ENCODE data around the gene STRIT1.
"Not testable (repeated sequence)": the region's sequence is repeated elsewhere in the genome, so short reads cannot be mapped to it uniquely, and the experiment has no call there.

The STRIT1 gene

GRCh38 chr3:155313300-155313699 is 19.8 kb upstream of the STRIT1 start:
- no peak for DNase-seq (ENCODE audit: low read depth, low spot score)

DNA sequence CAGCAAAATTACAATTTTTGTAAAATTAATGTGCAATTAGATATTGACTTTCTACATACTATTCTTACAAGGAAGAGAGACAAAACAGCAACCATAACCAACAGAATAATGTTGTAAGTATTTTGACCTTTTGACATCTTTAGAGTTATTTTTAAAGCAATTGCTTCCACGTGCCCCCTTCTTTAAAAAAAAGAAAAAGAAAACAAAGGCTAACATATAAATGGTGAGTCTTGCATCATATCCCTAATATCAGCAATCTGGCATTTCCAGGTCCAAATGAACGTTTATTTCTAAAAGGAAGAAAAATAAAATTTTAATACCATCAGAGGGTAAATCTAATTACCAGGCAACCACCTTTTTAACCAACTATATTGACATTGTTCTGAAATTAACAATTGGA is 19.3 kb upstream of the STRIT1 start:
- DNase-seq (ENCODE audit: low read depth, low spot score), result no peak

- DNase-seq (ENCODE audit: low read depth, low spot score), result no peak
These were observed 16.1 kb upstream of the STRIT1 start for GRCh38 chr3:155309581-155309980.

GRCh38 chr3:155308831-155309230 is 15.3 kb upstream of the STRIT1 start:
- DNase-seq (ENCODE audit: low read depth, low spot score), result no peak

- no peak for DNase-seq (ENCODE audit: low read depth, low spot score)
These were observed 13.7 kb upstream of the STRIT1 start for GRCh38 chr3:155307183-155307582.

DNA sequence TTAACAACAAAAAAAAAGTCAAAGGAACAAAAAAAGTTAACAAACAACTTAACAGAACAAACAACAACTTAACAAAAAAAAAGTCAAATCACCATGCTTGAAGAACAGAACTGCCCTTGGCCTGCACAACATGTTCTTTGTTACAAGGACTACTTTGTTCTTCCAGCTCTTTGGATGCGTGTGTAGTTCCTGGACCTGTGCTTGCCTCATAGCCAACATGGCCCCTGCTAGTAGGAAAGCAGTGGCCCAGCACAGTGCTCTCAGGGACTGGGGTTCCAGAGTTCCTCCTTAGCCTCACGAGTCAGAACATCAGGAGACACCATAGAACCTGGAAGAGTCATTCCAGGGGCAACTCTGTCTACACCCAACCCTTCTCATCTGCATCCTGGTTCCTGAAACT is 10.9 kb upstream of the STRIT1 start:
- DNase-seq (ENCODE audit: low read depth, low spot score), result no peak

- DNase-seq (ENCODE audit: low read depth, low spot score), result no peak
These were observed 10.1 kb upstream of the STRIT1 start for GRCh38 chr3:155303540-155304097.

- no peak for DNase-seq (ENCODE audit: low read depth, low spot score)
These were observed 9.4 kb upstream of the STRIT1 start for GRCh38 chr3:155302891-155303290.

GRCh38 chr3:155302481-155302880 is 9.0 kb upstream of the STRIT1 start:
- peak; percentile 22 for DNase-seq (ENCODE audit: low read depth, low spot score)

GRCh38 chr3:155297100-155297499 is 3.6 kb upstream of the STRIT1 start:
- DNase-seq (ENCODE audit: low read depth, low spot score), result no peak

GRCh38 chr3:155296413-155296812 is 2.9 kb upstream of the STRIT1 start:
- DNase-seq (ENCODE audit: low read depth, low spot score), result no peak

DNA sequence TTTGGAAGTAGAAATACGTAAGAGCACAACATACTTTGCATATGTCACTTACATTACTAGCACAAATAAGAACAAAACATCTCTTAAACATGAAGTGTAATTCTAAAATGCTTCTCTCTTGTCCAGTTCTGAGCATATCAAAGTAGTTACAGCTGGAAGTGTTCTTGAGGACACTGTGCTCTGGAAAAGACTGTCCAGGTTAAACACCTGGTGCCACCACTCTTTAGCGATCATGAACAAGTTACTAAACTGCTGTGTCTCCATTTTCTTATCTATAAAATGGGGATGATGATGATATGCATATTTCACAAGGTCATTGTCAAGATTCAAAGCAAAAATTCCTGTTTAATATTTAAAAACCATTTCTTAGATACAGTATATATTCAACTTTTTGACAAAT is 790 bp downstream of the STRIT1 start:
- no peak for DNase-seq (ENCODE audit: low read depth, low spot score)

DNA sequence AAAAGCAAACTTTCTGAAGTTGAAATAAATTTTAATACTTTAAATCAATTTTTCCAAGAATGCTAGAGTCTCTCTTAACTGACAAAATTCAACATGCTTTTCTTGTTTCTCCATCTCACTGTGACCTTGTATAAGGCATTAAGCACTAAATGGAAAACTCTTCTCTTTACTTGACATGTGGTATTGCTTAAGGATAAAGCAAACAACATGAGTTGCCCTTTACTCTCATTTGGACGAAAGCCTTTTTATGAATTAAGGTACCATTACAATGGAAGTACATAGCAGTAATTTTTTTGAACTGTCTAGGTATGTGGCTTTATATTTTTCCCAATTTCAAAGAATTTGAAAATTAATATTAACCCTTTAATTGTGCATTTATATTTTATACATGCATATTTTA is 1.4 kb downstream of the STRIT1 start:
- DNase-seq (ENCODE audit: low read depth, low spot score), result no peak

DNA sequence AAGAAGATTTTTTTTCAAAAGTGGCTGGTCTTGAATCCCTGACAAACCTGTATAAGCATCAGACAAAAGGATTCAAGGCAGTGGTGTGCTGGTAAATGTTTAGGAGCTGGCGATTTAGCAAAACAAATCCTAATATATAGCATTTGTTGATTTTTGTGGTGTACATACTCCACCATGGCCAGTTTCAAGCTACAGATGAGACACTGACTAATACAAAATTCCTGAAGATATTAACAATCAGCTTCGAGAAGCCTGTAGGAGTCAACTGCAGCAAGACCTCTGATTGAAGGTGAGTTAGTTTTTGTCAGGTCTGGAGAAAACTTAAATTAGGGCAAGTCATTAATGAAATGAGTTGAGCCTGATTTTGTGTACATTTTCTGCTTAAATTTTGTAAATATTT is 6.7 kb downstream of the STRIT1 start:
- DNase-seq (ENCODE audit: low read depth, low spot score), result no peak

DNA sequence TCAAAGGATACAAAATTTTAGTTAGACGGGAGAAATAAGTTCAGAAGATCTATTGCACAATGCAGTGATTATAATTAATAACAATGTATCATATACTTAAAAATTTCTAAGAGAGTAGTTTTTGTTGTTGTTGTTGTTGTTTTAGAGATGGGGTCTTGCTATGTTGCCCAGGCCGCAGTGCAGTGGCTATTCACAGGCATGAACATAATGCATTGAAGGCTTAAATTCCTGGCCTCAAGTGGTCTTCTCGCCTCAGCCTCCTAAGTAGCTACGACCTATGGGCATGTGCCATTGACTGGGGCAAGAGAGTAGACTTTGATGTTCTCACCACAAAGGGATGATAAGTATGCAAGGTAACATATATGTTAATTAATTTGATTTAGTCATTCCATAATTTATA is 7.5 kb downstream of the STRIT1 start:
- no peak for DNase-seq (ENCODE audit: low read depth, low spot score)

GRCh38 chr3:155283092-155284056 is 10.1 kb downstream of the STRIT1 start:
- no peak for DNase-seq (ENCODE audit: low read depth, low spot score)

GRCh38 chr3:155282385-155283091 is 10.9 kb downstream of the STRIT1 start:
- DNase-seq (ENCODE audit: low read depth, low spot score), result peak; percentile 40

DNA sequence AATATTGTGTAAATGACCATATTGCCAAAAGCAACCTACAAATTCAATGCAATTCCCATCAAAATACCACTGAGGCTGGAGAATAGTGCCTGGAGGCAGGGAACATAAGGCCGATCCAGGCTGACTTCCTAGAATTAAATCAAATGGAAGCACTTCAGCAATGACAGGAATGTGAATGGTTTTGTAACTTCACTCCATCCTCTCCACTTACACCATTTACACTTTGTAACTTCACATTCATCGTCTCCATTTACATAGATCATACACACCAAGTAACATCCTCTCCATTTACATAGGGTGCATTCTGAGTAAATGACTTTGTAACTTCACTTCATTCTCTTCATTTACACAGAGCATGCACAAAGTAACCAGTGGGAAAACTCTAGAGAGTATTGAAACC is 11.6 kb downstream of the STRIT1 start:
- peak; percentile 48 for DNase-seq (ENCODE audit: low read depth, low spot score)

DNA sequence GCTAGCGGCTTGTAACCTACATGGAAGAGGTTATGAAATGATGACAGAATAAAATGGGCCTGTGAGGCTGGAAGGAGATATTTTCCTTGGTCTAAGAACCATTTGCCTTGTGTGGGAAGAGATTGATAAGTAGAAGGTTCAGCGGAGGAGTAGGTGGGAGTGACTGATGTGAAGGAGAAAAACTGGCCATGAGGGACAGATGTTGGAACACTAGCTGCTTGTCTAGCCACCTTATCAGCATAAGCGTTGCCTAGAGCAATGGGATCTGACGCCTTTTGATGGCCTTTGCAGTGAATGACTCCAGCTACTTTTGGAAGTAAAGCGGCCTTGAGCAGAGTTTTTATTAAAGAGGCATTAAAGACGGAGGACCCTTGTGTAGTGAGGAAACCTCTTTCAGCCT is 17.4 kb downstream of the STRIT1 start:
- DNase-seq (ENCODE audit: low read depth, low spot score), result not testable (repeated sequence)

DNA sequence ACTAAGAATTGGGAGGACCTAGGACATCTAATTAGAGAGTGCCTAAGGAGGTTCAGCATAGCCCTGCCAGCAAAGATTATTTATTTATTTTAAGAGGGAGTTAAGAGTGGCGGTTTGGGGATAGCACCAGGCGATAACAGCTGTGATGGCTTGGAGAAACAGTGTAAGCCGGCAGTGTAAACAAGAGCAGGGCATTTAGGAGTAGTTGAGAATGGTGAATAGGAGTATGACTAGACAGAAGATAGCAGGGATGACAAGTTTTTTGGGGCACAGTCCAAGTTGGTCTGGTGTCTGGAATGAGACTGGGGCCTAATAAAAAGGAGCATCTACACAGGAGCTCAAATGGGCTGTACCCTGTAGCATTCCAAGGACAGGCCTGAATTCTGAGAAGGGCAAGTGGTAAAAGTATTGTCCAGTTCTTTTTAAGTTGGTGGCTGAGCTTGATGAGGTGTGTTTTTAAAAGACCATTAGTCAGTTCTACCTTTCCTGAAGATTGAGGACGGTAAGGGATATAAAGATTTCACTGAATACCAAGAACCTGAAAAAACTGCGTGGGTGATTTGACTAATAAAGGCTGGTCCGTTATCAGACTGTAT is 18.2 kb downstream of the STRIT1 start:
- not testable (repeated sequence) for DNase-seq (ENCODE audit: low read depth, low spot score)

DNA sequence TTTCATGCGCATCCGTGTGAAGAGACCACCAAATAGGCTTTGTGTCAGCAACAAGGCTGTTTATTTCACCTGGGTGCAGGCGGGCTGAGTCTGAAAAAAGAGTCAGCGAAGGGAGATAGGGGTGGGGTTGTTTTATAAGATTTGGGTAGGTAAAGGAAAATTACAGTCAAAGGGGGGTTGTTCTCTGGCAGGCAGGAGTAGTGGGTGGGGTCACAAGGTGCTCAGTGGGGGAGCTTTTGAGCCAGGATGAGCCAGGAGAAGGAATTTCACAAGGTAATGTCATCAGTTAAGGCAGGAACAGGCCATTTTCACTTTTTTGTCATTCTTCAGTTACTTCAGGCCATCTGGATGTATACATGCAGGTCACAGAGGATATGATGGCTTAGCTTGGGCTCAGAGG is 19.0 kb downstream of the STRIT1 start:
- DNase-seq (ENCODE audit: low read depth, low spot score), result not testable (repeated sequence)

DNA sequence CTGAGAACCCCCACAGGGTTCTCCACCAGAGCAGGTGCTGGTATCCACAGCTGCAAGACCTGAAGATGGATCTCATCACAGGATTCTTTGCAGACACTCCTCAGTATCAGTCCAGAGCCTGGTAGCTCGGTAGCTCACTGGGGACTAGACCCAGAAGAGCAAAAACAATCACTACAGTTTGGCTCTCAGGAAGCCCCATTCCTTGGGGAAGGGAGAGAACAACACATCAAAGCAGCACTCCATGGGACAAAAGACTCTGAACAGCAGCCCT is 22.2 kb downstream of the STRIT1 start:
- DNase-seq (ENCODE audit: low read depth, low spot score), result no peak
